Stimulated activated CD4-positive, alpha-beta T cell treated with anti-CD3 and anti-CD28 coated beads, Interleukin-1b, Interleukin-23, amount 100 ng/mL, for 24 hours (primary cell): ENCODE data around the gene SF3B2.
"Not testable (repeated sequence)": the region's sequence is repeated elsewhere in the genome, so short reads cannot be mapped to it uniquely, and the experiment has no call there.

ENCODE experiments used
- DNase-seq, 4 experiments: peaks; one replicate each; pipeline ENCODE4 v3.0.0-alpha.2; 2020; ENCODE audit warnings: low read depth in 4 of 4, low spot score in 1 of 4

Gene SF3B2

GRCh38 chr11:66016793-66017177 lies 35.4 kb upstream of the SF3B2 start:
- no peak for DNase-seq

GRCh38 chr11:66017321-66017720 lies 34.8 kb upstream of the SF3B2 start:
- no peak for DNase-seq

- no peak for DNase-seq
Observed at GRCh38 chr11:66020212-66020611, 32.0 kb upstream of the SF3B2 start.

- no peak for DNase-seq
Observed at GRCh38 chr11:66020618-66021357, 31.4 kb upstream of the SF3B2 start.

GRCh38 chr11:66022401-66023185 lies 29.6 kb upstream of the SF3B2 start:
- DNase-seq = peak; percentile 66 to 84 (median 72)

- DNase-seq = not testable (repeated sequence)
Observed at GRCh38 chr11:66023186-66023440, 29.1 kb upstream of the SF3B2 start.

GRCh38 chr11:66026017-66026529 lies 26.1 kb upstream of the SF3B2 start, which contains the start of gene CATSPER1:
Gene CATSPER1, minus strand, starts transcription at chr11:66026479. Its CDS starts 100 bp downstream, at chr11:66026379.
- DNase-seq = no peak

- DNase-seq = no peak
Observed at GRCh38 chr11:66032957-66033735, 19.0 kb upstream of the SF3B2 start.

- no peak for DNase-seq
Observed at GRCh38 chr11:66035653-66036333, 16.4 kb upstream of the SF3B2 start.

- no peak for DNase-seq
Observed at GRCh38 chr11:66036334-66036710, 15.8 kb upstream of the SF3B2 start.

- no peak for DNase-seq
Observed at GRCh38 chr11:66037327-66037726, 14.8 kb upstream of the SF3B2 start.

GRCh38 chr11:66039765-66040164 lies 12.4 kb upstream of the SF3B2 start:
- no peak for DNase-seq

GRCh38 chr11:66042227-66042995 lies 9.8 kb upstream of the SF3B2 start:
- no peak for DNase-seq

- no peak for DNase-seq
Observed at GRCh38 chr11:66042996-66043906, 8.9 kb upstream of the SF3B2 start.

- no peak for DNase-seq
Observed at GRCh38 chr11:66044757-66045156, 7.4 kb upstream of the SF3B2 start.

- DNase-seq = peak; percentile 72 to 91 (median 82)
Observed at GRCh38 chr11:66045177-66045639, 7.0 kb upstream of the SF3B2 start.

- no peak for DNase-seq
Observed at GRCh38 chr11:66046901-66047300, 5.3 kb upstream of the SF3B2 start.

- DNase-seq = no peak
Observed at GRCh38 chr11:66047541-66048365, 4.4 kb upstream of the SF3B2 start.
